Rectal smooth muscle tissue (tissue), 1 donor: ENCODE results near the gene DIP2C.

Experiments
- H3K27ac ChIP-seq: one replicate; pipeline ENCODE4 v1.7.0; 2013; ENCODE audit warnings: low read depth, low read length, inconsistent platforms
- H3K27me3 ChIP-seq: one replicate; pipeline ENCODE4 v1.7.0; 2013; ENCODE audit warnings: low read length; ENCODE audit not compliant: control insufficient read depth, insufficient read depth
- H3K36me3 ChIP-seq: one replicate; pipeline ENCODE4 v1.7.0; 2013; ENCODE audit warnings: low read length; ENCODE audit not compliant: control insufficient read depth, insufficient read depth
- H3K4me1 ChIP-seq: one replicate; pipeline ENCODE4 v1.7.0; 2013; ENCODE audit warnings: low read length; ENCODE audit not compliant: control insufficient read depth, insufficient read depth
- H3K4me3 ChIP-seq: one replicate; pipeline ENCODE4 v1.7.0; 2013; ENCODE audit warnings: low read length
- H3K9ac ChIP-seq: one replicate; pipeline ENCODE4 v1.7.0; 2013; ENCODE audit warnings: low read length

The DIP2C gene

DNA sequence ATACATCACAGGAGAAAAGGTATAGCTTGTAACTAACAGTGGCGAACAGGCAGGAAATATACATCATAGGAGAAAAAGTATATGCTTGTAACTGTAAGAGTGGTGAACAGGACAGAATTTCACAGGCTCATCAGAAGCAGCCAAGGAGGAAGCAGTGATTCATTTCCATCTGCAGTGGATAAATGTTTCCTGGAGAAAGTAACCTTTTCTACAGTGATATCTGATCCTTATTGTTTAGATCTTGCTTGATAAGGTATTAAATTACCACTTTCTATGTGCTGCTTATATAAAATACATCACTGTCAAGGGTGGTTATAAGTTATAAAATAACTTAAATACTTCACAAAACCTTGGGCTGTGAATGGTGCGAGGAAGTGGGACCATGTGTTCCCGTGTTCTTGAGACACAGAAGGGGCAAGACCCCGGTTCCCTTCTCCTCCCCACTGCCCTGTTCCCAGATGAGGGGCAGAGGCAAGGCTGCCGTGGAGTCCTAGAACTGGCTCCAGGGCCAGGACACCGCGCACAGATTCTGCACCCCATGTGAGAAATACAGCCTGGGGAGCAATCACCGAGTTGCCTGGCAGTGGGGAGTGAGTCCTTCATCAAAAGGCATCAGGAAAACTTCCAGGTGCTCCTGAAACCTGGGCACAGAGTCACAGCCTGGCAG, 135.2 kb downstream of the DIP2C start:
- no peak overlapping the region for H3K9ac ChIP-seq
- no peaks in the 10 kb centered on the region for H3K36me3 ChIP-seq
- H3K27ac ChIP-seq: no peak overlapping the region
- peaks cover 26% of the 10 kb centered on the region for H3K4me1 ChIP-seq
- H3K4me3 ChIP-seq: no peak overlapping the region
- peaks cover under 1% of the 10 kb centered on the region for H3K27me3 ChIP-seq

DNA sequence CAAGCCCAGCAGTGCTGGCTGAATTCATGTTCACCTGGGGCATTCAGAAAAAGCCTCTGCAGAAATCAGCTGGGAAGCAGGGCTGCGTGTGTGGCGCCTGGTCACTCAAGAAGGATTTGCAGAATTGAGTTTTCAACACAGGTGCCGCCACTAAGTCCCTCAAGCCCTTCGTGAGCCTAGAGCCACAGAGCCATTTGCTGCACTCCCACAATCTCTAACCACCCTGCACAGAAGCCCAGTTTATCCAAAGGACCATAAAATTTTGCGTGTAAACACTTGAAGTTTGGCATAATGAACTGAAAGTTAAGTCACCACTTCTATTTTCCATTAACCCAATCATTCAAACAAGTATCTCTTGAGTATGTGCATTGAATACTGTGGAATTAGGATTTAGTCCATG, 136.2 kb downstream of the DIP2C start:
- Histone ChIP-seq H3K4me1 (peaks cover 23% of the 10 kb centered on the region), H3K9ac (no peak overlapping the region), H3K4me3 (no peak overlapping the region), H3K27ac (no peak overlapping the region), H3K27me3 (peaks cover 2% of the 10 kb centered on the region), H3K36me3 (no peaks in the 10 kb centered on the region)

DNA sequence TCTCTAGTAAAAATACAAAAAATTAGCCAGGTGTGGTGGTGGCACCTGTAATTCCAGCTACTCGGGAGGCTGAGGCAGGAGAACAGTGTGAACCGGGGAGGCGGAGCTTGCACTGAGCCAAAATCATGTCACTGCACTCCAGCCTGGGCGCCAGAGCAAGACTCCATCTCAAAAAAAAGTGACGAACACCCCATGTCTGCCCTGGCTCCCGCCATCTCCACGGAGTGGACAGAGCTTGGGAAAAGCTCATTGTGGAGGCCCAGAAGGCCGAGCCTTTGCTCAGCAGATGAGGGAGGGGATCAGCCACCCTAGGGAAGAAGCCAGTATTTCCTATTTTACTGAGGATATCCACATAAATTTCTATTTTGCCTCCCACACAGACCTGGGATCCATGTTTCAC, 136.8 kb downstream of the DIP2C start:
- H3K27ac ChIP-seq: no peak overlapping the region

DNA sequence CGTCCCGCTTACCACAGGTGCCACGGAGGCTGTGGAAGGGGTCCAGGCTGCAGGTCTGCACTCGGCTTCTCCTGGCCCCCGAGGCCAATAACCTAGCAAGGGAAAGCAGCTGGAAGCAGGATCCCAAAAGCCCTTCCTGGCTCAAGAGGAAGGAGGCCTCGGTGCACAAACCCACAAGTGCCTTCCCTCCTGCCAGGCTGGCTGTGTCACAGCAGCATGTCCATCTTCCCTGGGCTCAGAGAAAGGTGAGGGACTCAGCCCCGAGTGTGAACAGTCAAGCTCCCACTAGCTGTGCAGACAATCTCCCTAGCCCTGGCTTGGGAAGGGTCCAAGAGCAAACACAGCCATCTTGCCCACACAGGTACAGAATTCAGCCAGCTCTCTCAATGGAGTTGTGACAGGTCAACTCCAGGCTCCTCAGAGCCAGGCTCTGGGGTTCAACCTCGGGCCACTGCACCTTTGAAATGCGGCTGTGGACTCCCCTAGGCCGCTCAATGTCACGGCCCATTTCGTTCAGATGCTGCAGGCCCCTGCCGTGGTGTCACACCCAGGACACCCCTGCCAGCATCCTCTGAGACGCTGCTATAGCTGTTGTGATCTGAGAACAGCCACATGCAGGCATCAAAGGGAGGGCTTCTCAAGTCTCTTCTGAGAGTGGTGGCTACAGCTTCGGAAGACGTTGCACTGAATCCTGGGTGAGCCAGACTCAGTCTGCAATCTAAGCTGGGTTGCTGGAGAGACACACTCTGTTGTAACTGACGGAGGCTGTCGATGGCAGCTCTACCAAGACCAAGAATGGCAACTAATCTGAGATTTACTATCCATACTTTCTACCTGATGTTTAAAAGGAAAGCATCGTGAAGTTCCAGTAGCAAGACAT, 137.9 kb downstream of the DIP2C start:
- Histone ChIP-seq H3K4me3 (no peak overlapping the region), H3K4me1 (peaks cover 15% of the 10 kb centered on the region), H3K27me3 (peaks cover 2% of the 10 kb centered on the region), H3K27ac (no peak overlapping the region), H3K36me3 (no peaks in the 10 kb centered on the region), H3K9ac (no peak overlapping the region)

More for the DNA sequence above, 136.8 kb downstream of the DIP2C start:
- Histone ChIP-seq H3K27me3 (peaks cover 2% of the 10 kb centered on the region), H3K4me1 (peaks cover 19% of the 10 kb centered on the region), H3K4me3 (no peak overlapping the region), H3K36me3 (no peaks in the 10 kb centered on the region), H3K9ac (no peak overlapping the region)

DNA sequence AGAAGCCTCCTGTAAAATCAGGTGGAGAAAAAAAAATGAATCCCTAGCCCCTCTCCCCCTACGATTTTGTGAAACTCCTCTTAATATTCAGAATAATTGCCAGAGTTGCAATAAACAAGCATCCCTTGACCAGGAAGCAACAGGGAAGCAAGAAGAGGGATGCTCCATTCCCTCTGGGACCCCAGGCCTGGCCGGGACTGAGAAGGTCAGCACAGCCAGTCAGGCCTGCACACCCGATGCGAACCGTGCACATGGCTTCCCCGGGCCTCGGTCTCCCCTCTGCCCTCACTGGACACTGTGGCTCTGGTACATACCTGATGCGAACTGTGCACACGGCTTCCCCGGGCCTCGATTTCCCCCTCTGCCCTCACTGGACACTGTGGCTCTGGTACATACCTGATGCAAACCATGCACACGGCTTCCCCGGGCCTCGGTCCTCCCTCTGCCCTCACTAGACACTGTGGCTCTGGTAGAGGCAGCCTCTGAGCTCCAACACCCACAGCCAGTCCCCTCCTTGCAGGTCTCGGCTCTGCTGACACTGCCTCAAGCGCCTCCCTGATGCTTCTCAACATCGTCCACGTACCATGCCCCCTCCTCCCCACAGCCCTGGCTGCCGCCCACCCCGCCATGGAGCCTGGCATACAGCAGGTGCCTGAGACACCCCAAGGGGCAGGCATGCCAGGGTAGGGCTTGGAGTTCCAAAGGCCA, 138.6 kb downstream of the DIP2C start:
- peaks cover 2% of the 10 kb centered on the region for H3K27me3 ChIP-seq
- no peak overlapping the region for H3K27ac ChIP-seq
- H3K4me1 ChIP-seq: peaks cover 15% of the 10 kb centered on the region
- no peak overlapping the region for H3K9ac ChIP-seq
- no peaks in the 10 kb centered on the region for H3K36me3 ChIP-seq
- no peak overlapping the region for H3K4me3 ChIP-seq

DNA sequence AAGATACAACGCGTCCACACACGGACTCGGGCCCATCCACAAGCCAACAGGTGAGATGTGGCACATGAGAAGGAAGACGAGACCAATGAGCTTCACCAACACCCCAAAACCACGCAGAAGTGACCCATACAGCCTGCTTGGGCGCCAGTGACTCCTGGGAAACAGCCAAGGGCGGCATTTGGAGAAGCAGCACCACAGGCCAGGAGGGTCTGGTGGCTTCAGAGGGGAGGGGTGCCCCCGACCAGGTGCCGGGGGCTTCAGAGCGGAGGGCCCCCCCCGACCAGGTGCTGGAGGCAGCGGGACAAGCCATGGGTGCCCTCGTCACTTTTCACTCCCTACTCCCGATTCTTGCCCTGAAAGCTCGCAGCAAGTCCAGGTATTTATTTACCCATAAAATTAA, 140.1 kb downstream of the DIP2C start:
- H3K9ac ChIP-seq: no peak overlapping the region
- no peaks in the 10 kb centered on the region for H3K36me3 ChIP-seq
- H3K4me3 ChIP-seq: no peak overlapping the region
- H3K4me1 ChIP-seq: peaks cover 15% of the 10 kb centered on the region
- H3K27ac ChIP-seq: no peak overlapping the region
- H3K27me3 ChIP-seq: peaks cover 2% of the 10 kb centered on the region

DNA sequence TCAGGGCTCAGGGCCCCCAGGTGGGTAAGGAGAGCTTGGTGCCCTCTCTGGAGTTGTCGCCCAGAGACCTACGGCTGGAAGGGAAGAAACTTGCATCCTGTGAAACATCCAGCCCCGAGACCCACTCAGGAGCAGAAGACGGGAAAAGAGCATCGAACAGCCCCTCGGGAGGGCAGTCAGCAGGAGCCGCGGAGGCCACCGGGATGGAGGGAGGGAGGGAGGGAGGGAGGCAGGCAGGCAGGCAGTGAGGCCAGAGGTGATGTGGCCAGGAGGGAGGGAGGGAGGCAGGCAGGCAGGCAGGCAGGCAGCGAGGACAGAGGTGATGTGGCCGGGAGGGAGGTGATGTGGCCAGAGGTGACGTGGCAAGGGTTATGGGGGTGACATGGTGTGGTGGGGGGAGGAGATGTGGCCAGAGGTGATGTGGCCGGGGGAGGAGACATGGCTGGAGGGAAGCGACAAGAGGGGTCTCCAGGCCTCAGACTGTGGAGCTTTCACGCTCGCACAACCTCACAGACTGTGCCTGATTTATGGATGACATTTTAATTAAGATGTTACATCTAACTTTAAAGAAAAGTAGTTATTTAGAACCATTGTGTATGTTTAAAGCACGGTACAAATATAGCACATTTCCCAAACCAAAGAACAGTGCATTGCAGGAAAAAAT, 141.1 kb downstream of the DIP2C start:
- no peak overlapping the region for H3K9ac ChIP-seq
- peaks cover 12% of the 10 kb centered on the region for H3K4me1 ChIP-seq
- no peak overlapping the region for H3K4me3 ChIP-seq
- no peaks in the 10 kb centered on the region for H3K36me3 ChIP-seq
- H3K27ac ChIP-seq: no peak overlapping the region
- H3K27me3 ChIP-seq: peaks cover 2% of the 10 kb centered on the region

DNA sequence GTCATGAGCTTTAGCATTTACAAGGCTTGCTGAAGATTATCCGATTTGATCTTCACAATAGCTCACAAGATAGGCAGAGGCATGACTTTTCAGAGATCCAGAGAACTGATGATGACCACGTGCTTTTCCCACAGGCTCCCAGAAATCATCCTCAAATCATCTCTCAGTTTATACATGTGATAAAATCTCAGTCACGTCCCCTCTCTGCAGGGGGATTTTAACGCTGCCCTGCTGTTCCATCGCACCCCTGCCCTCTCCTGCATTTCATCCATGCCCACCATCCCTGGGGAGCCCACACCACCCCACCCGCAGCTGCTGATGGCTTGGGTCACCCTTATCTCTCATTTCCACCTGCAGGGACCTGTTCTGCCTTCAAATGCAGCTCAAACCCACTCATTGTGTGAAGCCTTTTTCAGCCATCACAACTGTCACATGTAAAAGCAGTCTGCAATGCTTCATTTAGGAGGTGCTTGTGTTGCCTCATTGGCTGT, 141.8 kb downstream of the DIP2C start:
- Histone ChIP-seq H3K4me1 (peaks cover 10% of the 10 kb centered on the region), H3K36me3 (no peaks in the 10 kb centered on the region), H3K4me3 (no peak overlapping the region), H3K27me3 (peaks cover 2% of the 10 kb centered on the region), H3K9ac (no peak overlapping the region), H3K27ac (no peak overlapping the region)

DNA sequence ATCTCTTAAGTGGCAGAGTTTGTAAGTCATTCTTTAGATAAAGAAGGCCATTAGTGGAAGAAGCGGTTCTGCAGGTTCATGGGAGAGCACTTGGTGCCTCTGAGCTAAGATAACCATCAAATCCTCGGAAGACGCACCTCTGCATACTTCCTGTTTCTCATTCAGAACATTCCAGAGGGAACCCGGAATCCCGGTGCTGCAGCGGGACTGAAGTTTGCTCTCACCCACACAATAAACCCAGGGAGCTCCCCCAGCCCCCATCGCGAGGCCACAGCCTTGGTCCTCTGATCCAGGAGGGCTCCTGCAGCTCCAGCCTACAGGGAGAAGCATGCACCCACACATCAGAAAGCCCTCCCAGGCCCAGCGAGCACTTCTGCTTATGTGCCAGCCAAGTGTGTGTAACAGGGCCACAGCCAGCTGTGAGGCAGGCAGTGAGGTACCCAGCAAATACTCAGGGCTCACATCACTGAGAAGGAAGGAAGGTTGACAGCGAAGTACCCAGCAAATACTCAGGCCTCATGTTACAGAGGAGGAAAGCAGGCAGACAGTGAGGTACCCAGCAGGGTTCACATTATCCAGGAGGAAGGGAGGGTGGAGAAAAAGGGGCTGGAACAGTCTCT, 142.4 kb downstream of the DIP2C start:
- no peaks in the 10 kb centered on the region for H3K36me3 ChIP-seq
- H3K27me3 ChIP-seq: peaks cover 2% of the 10 kb centered on the region
- H3K27ac ChIP-seq: no peak overlapping the region
- H3K4me1 ChIP-seq: peaks cover 13% of the 10 kb centered on the region
- H3K4me3 ChIP-seq: no peak overlapping the region
- no peak overlapping the region for H3K9ac ChIP-seq

DNA sequence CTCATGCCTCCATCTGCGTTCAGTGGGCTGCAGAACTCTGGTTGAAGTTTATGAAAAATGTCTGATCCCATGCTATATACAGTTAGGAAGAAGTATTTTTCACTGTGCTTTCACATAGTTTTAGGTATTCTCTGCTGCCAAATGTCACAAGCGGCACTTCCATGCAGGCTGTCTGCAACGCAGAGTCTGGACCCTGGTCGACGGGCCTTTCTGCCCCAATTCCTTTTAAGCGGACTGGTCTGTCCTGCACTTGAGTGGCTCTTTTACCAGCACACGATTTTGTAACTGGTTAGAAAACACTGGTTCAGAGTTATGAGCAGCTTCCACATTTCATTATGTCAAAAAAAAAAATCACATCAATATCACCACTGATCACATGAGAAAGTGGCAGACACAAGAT, 143.0 kb downstream of the DIP2C start:
- no peak overlapping the region for H3K27ac ChIP-seq
- no peak overlapping the region for H3K9ac ChIP-seq
- H3K27me3 ChIP-seq: peaks cover 2% of the 10 kb centered on the region
- no peak overlapping the region for H3K4me3 ChIP-seq
- peaks cover 8% of the 10 kb centered on the region for H3K4me1 ChIP-seq
- H3K36me3 ChIP-seq: no peaks in the 10 kb centered on the region

DNA sequence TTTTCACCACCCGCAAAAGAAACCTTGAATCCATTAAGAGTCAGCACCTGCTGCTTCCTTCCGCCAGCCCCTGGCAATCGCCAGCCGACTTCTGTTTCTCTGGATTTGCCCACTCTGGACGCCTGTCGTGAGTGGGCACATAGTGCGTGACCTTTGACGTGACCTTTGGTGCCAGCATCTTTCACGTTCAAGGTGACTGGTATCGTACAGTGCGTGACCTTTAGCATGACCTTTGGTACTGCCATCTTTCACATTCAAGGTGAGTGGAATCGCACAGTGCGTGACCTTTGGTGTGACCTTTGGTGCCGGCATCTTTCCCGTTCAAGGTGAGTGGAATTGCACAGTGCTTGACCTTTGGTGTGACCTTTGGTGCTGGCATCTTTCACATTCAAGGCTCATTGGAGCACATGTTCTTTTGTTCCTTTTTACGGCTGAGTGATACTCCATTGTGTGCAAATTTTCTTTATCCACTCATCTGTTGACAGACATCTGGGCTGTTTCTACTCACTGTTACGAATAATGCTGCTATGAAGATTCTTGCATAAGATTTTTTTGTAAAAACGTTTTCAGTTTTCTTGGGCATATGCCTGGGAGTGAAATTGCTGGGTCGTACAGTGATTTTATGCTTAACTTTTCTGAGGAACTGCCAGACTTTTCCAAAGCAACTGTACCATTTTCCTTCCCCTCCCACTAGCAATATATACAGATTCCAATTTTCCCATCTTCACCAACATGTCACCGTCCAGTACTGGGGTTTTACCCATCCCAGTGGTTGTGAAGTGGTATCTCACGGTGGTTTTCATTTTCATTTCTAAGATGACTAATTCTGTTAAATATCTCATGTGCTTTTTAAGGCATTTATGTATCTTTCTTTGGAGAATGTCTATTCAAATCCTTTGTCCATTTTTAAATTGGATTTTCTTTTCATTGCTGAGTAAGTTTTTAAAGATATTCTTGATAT, 145.3 kb downstream of the DIP2C start:
- Histone ChIP-seq H3K27ac (no peak overlapping the region), H3K4me1 (peaks cover 5% of the 10 kb centered on the region), H3K36me3 (no peaks in the 10 kb centered on the region), H3K9ac (no peak overlapping the region), H3K4me3 (no peak overlapping the region), H3K27me3 (no peaks in the 10 kb centered on the region)
